SH-SY5Y (cell line): ENCODE results near the gene PRAF2.

ENCODE experiments used
- GATA2 ChIP-seq: IDR thresholded peaks from 2 replicates; pipeline ENCODE4 v1.6.1; 2011; ENCODE audit warnings: mild to moderate bottlenecking, low read depth, low read length
- GATA3 ChIP-seq: IDR thresholded peaks from 2 replicates; pipeline ENCODE4 v1.6.1; 2011; ENCODE audit warnings: low read depth, mild to moderate bottlenecking, low read length, moderate library complexity

DNA sequence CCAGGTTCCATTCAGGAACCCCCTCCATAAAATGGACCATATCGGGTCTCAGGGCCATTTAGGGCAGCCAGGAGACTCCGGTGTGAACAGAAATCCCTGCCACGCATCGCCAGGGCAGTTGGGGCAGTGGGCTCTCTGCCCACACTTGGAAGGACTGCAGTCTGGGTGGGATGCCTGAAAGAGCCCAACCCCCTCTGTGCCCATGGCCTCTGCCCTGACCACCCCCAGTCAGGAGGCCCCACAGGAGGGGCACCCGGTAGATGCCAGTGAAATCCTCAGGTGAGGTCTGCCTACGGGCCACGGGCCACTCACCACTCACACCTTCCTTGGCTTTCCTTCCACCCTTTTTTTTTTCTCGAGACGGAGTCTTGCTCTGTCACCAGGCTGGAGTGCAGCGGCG lies 4.8 kb downstream of the PRAF2 start:
- TF ChIP-seq GATA3: no peak
- TF ChIP-seq GATA2: no peak
